Right cardiac atrium (tissue), 5 donors: ENCODE data around the gene CALML5. TPM values are rescaled to one million over a fixed set of nuclear protein-coding genes. Genes with fewer than 3 reads are reported as not detected.

Source experiments
- ATAC-seq, 2 donors: fragments of 200-7000 bp; cut with Tn5 transposase; one replicate each; pipeline versions ENCODE4 v1.8.0 to v1.9.1; 2020; ENCODE audit warnings: moderate library complexity in 2 of 2, mild to moderate bottlenecking in 1 of 2
- DNase-seq, 3 donors: peaks; one replicate each; pipeline ENCODE4 v3.0.0-alpha.2; 2020
- H3K27ac ChIP-seq: one replicate; pipeline ENCODE4 v1.5.1; 2013; ENCODE audit warnings: mild to moderate bottlenecking, low read length, control low read depth, moderate library complexity
- H3K27me3 ChIP-seq: one replicate; pipeline ENCODE4 v1.6.1; 2013; ENCODE audit not compliant: control insufficient read depth, insufficient read depth
- H3K4me1 ChIP-seq: one replicate; pipeline ENCODE4 v1.6.1; 2013; ENCODE audit warnings: low read length; ENCODE audit not compliant: control insufficient read depth, insufficient read depth
- H3K4me3 ChIP-seq: one replicate; pipeline ENCODE4 v1.5.1; 2013; ENCODE audit warnings: low read length, control low read depth
- H3K9me3 ChIP-seq: one replicate; pipeline ENCODE4 v1.6.1; 2013; ENCODE audit warnings: low read length; ENCODE audit not compliant: control insufficient read depth
- WGBS: extraction: QIAGEN DNeasy Blood & Tissue Kit; methylation state at CpG from one replicate; pipeline ENCODE4 v1.1.7; 2013; 5-methylcytosine and 5-hydroxymethylcytosine counted together
- intact Hi-C, 4 donors: fragments of 100-400 bp; cut with DNase I; formaldehyde crosslinking; loops; one replicate each; pipeline versions ENCODE4 v1.11.0 to v1.14.0; 2022 to 2023
- long read RNA-seq, 4 donors: library from polyadenylated mRNA; unstranded; transcript quantifications; one replicate each; pipeline ENCODE4 v2.0.0, GENCODE V29; 2020 to 2021
- polyA plus RNA-seq: library from polyadenylated mRNA; stranded (reverse); fragments of 200-250 nt; gene quantifications from one replicate; pipeline ENCODE4 v1.2.3, GENCODE V29; 2013
- total RNA-seq, 4 donors: library from RNA; stranded (reverse); fragmentation: NEBNext Ultra II Directional; extraction: Animal tissue kit (Norgen Biotek cat#: 25700); gene quantifications; one replicate each; pipeline ENCODE4 v1.2.1, GENCODE V29; 2021
- donor health status: healthy with polysubstance abuse.
- donor health status: DM: no; HTN: yes; CAD: no.
- donor health status: DM: no; HTN: no; CAD: no.
- donor health status: DM: no; HTN: yes; CAD: no; lungs with severe emphysema.
- donor health status: DM: yes; HTN: yes; CAD: no.

Gene CALML5, protein sequence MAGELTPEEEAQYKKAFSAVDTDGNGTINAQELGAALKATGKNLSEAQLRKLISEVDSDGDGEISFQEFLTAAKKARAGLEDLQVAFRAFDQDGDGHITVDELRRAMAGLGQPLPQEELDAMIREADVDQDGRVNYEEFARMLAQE
- not detected for total RNA-seq
- not detected for polyA plus RNA-seq
- long read RNA-seq, donor 1: 0 reads
- long read RNA-seq, donor 2: 0 reads
- long read RNA-seq, donor 3: 0 reads
- long read RNA-seq, donor 4: 0 reads

DNA sequence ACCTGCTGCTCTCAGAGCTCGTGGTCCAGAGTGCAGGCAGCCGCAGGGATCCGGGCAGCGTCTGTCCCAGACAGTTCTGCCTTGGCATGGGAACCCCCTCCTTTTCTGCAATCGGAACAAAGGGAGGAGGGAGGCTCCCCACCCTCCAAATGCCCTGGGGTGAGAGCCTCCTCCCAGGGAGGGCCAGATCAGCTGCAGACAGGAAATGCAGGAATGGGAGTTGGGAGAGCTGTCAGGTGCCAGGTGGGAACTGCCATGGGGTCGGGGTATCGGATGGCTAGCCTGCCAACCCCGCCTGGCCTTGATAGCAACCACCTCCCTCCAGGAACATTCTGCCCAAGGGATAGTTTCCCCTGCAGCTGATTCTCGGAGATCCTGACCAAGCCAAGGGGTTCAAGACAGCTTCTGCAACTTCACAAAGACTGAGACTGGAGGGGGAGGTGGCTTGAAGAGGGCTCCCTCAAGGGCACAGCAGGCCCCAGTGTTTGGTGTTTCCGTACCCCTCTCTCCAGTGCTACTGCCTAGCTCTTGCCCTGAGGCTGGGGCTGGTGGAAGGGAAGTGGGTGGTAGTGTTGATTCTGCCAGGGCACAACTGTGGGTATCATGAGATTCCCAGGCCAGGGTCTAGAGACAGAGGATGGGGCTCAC is at the start of gene CALML5:
Gene CALML5, minus strand, starts transcription at position 78 of the 648 bp plus-strand sequence. CDS start 132 bp downstream, outside the sequence.
- no peaks in the 10 kb centered on the region for H3K9me3 ChIP-seq
- H3K4me1 ChIP-seq: no peaks in the 10 kb centered on the region
- H3K4me3 ChIP-seq: no peak within 1 kb of the TSS
- intact Hi-C loops: no loop called here
- no peaks in the 10 kb centered on the region for H3K27me3 ChIP-seq
- no peak within 1 kb of the TSS for H3K27ac ChIP-seq
- 88% methylated on average over 10 of the region's 10 CpGs for WGBS
- ATAC-seq: no peak
- DNase-seq: no peak

DNA sequence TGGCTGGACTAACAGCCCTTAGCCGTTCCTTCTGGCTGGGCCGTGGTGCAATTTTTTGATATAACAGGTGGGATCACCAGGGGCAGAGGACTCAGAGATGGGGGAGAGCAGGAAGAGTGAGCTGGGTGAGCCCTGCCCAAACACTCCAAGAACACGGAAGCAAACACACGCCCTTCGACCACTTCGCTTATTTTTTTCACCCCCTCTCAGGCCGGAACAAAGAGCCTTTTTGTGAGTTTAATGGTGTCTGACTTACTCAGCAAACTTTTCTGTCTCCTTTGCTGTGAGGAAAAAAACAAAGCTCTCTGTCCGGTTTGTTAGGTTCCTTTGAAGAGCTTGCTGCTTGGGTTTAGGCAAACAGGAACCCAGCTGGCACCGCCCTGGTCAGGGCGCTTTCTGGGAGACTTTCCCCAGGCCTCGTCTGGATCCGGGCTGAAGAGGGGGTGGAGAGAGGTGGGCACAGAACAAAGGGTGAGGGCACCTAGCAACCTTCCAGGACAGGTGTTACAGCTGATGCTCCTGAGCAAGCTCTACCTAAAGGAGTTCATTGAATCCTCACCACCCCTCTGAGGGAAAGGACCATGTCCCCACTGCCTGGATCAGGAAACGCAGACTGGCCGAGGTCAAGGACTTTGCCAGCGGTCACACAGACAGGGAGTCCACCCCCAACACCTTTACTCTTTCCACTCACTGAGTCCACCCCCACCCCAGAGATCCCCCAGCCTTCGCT is 48.7 kb upstream of the CALML5 start:
- WGBS: 47% methylated on average over 16 of the region's 16 CpGs
- peak; percentile 9 to 15 for ATAC-seq
- H3K4me1 ChIP-seq: peaks cover 5% of the 10 kb centered on the region
- intact Hi-C loops: no loop called here
- peak overlapping the region; percentile 19 for H3K4me3 ChIP-seq
- H3K27ac ChIP-seq: peak overlapping the region; percentile 76
- no peaks in the 10 kb centered on the region for H3K27me3 ChIP-seq
- no peaks in the 10 kb centered on the region for H3K9me3 ChIP-seq
- no peak for DNase-seq

- WGBS: 28% methylated on average over 4 of the region's 4 CpGs
- peak overlapping the region; percentile 19 for H3K4me3 ChIP-seq
- no peaks in the 10 kb centered on the region for H3K9me3 ChIP-seq
- H3K27me3 ChIP-seq: no peaks in the 10 kb centered on the region
- H3K4me1 ChIP-seq: peaks cover 5% of the 10 kb centered on the region
- intact Hi-C loops: no loop called here
- no peak for DNase-seq
- peak overlapping the region; percentile 76 for H3K27ac ChIP-seq
- no peak for ATAC-seq
Observed at GRCh38 chr10:5547681-5547930, 48.2 kb upstream of the CALML5 start.

DNA sequence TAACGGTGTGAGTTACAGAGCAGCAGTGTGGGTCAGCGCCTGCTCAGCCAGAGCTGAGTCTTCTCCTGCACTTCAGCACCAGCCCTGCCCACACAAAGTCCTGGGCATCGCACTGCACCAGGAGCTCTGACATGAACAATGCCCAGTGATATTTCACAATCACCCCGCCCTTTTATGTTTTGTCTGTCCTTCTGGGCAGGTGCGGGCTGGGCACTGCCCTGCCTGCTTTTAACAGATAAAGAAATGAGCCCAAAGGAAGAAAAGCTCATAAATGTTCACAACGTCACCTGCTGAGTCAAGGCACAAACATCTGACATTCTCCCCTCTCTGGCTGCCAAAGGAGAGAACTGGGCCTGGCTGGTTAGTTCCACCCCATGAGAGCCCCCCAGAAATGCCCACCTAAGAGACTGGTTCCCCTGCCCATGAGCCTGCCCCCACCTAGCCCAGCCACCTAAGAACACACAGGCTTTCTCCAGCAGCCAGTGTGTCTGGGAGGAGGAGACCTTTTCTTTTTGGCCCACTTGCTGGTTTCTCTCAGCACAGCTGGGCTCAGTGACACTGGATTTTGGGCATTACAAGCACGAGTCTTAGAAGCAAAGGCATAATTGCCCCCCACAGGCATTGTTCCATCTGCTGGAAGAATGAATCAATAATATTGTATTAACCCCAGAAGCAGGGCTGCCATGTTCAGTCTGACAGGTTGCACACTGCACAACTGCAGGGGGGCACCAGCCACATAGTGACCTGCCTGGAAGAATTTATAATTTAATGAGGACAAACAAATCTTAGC is 47.7 kb upstream of the CALML5 start:
- no peaks in the 10 kb centered on the region for H3K9me3 ChIP-seq
- H3K27ac ChIP-seq: no peak overlapping the region
- peaks cover 5% of the 10 kb centered on the region for H3K4me1 ChIP-seq
- DNase-seq (no peak), ATAC-seq (no peak)
- 87% methylated on average over 7 of the region's 7 CpGs for WGBS
- intact Hi-C loops: no loop called here
- H3K27me3 ChIP-seq: no peaks in the 10 kb centered on the region
- H3K4me3 ChIP-seq: no peak overlapping the region

DNA sequence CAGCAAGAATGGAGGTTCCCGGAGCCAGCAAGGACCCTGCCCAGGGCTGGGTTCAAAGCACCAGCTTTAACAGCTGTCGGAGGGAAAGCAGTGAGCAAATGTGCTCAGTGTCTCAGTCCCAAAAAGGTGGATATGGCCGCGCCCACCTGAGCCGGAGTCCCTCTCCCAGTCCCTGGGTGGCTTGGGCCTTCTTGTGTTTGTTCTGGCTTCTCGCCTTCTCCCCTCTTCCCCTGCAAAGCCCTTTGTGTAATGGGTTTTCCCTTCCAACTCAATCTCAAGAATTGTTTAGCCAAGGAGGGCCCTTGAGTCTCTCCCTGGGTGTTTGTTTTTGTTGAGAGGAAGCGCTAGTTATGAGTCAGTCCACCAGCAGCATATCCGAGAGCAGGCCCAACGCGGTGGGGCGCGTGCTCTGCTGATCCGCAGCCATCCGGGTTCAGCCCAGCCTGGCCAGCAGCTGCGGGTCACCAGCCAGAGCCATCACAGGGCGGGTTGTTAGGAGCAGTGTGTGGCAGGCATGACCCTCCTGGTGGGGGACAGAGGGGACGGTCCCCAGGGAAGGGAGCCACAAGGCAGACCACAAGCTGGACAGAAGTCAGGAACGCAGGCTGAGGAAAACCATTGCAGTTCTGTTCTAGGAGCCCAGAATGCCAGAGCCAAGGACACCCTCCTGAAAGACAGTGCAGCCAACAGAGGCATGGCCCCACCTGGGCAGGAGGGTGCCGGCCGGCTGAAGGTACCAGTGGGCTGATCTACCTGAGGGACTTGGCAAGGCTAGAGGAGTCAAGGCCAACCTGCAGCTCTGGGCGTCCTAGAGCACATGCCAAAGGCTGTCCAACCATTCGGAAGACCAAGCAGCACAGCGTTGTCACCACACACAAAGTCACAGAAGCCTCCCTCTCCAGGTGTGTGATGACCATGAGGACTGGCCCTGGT is 46.7 kb upstream of the CALML5 start:
- Histone ChIP-seq H3K9me3 (no peaks in the 10 kb centered on the region), H3K27ac (peak overlapping the region; percentile 9), H3K4me3 (no peak overlapping the region), H3K4me1 (peaks cover 5% of the 10 kb centered on the region), H3K27me3 (no peaks in the 10 kb centered on the region)
- DNase-seq (peak; percentile 74 to 89 (median 88)), ATAC-seq (peak; percentile 81 to 86)
- intact Hi-C loops: no loop called here
- 58% methylated on average over 23 of the region's 23 CpGs for WGBS

DNA sequence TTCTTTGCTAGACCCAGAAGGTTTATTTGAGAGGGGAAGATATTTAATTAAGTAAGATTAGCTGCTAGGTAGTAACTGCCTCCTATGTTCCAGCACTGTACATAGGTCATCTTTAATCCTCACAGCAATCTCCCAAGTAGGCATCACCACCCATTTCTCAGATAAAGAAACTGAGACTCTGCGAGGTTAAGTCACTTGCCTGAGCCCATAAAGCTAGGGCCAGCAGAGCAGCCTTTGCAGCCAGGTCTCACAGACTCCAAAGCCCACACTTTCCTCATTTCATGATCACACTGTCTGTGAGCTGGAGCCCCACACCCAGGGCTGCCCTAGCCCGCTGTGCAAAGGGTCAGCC is 46.0 kb upstream of the CALML5 start:
- Histone ChIP-seq H3K27me3 (no peaks in the 10 kb centered on the region), H3K4me1 (peaks cover 5% of the 10 kb centered on the region), H3K9me3 (no peaks in the 10 kb centered on the region), H3K27ac (peak overlapping the region; percentile 9), H3K4me3 (no peak overlapping the region)
- no peak for ATAC-seq
- 76% methylated on average over 2 of the region's 2 CpGs for WGBS
- no peak for DNase-seq
- intact Hi-C loops: no loop called here

DNA sequence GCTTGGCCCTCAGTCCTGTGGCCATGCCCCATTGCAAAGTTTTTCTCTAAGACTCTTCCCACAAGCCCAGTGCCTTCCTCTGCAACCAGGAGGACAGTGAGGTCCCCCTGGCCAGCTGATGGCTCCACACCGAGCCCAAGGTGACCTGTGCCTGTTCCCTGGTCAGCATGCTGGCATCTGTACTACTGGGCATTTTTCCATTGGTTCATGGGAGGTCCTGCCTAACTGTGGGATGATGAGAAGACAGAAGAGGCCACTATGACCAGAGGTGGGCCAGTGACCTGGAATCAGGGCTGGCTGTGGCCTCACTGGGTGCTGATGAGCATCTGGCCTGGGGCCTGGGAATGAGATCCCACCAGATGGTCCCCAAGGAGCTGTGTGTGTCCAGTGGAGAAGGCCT is 45.6 kb upstream of the CALML5 start:
- Histone ChIP-seq H3K27me3 (no peaks in the 10 kb centered on the region), H3K9me3 (no peaks in the 10 kb centered on the region), H3K4me3 (no peak overlapping the region), H3K4me1 (peaks cover 5% of the 10 kb centered on the region), H3K27ac (peak overlapping the region; percentile 40)
- WGBS: 94% methylated on average over 1 of the region's 1 CpG
- no peak for ATAC-seq
- intact Hi-C loops: no loop called here
- peak in 1 of 3 donors; percentile 22 for DNase-seq

DNA sequence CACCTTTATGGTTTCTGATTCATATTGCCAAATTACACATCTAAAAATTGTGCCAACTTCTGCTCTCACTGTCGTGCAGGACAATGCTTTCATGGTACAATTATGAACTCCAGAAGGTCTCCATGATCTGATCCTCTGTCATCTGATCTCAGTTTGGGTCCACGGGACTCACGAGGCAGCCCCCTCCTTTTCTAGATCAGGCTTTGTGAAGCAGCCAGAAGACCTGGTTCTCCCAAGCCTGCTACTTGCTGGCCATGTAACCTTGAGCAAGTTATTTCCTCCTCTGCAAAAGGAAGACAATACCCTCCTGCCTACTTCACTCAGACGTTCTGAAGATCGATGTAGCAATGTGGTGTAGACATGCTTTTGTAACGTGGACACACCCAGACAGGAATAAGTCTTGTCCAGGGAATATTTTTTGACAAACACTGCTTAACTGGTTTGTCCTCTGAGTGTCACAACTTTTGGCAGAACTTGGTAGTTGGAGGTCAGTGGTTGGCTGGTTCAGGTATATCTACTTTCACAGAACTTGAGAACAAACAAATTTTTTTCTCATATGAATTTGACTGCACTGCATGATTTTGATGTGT is 44.9 kb upstream of the CALML5 start:
- H3K9me3 ChIP-seq: no peaks in the 10 kb centered on the region
- intact Hi-C loops: no loop called here
- H3K27ac ChIP-seq: no peak overlapping the region
- ATAC-seq: no peak
- H3K27me3 ChIP-seq: no peaks in the 10 kb centered on the region
- 84% methylated on average over 6 of the region's 6 CpGs for WGBS
- no peak for DNase-seq
- peaks cover 5% of the 10 kb centered on the region for H3K4me1 ChIP-seq
- H3K4me3 ChIP-seq: no peak overlapping the region

GRCh38 chr10:5543623-5544022 is 44.3 kb upstream of the CALML5 start:
- ATAC-seq (no peak), DNase-seq (no peak)
- intact Hi-C loops: no loop called here
- H3K27me3 ChIP-seq: no peaks in the 10 kb centered on the region
- WGBS: 97% methylated on average over 1 of the region's 1 CpG
- no peaks in the 10 kb centered on the region for H3K9me3 ChIP-seq
- no peak overlapping the region for H3K4me3 ChIP-seq
- H3K4me1 ChIP-seq: peaks cover 3% of the 10 kb centered on the region
- H3K27ac ChIP-seq: no peak overlapping the region

- WGBS: 100% methylated on average over 1 of the region's 1 CpG
- intact Hi-C loops: no loop called here
- no peak for DNase-seq
Observed at GRCh38 chr10:5542100-5542499, 42.7 kb upstream of the CALML5 start.

More at GRCh38 chr10:5542100-5542499, 42.7 kb upstream of the CALML5 start:
- Histone ChIP-seq H3K27me3 (no peaks in the 10 kb centered on the region), H3K4me1 (peaks cover 2% of the 10 kb centered on the region), H3K9me3 (no peaks in the 10 kb centered on the region), H3K27ac (no peak overlapping the region), H3K4me3 (no peak overlapping the region)
- ATAC-seq: no peak
